Sigmoid colon (tissue), 7 donors: ENCODE measurements around the gene WIPF3. TPM values are rescaled to one million over a fixed set of nuclear protein-coding genes. Genes with fewer than 3 reads are reported as not detected.

ENCODE experiments used
- DNase-seq: peaks from one replicate; pipeline ENCODE4 v3.0.0-alpha.2; 2019
- H3K27ac ChIP-seq, 4 donors: fragments of 200-600 bp; sonication (generic); one replicate each; pipeline ENCODE4 v1.5.1; 2016 to 2019; ENCODE audit warnings: mild to moderate bottlenecking in 1 of 4
- H3K27me3 ChIP-seq, 3 donors: fragments of 200-600 bp; sonication (generic); one replicate each; pipeline ENCODE4 v1.5.1; 2019; ENCODE audit warnings: mild to moderate bottlenecking in 1 of 3
- H3K36me3 ChIP-seq, 4 donors: fragments of 200-600 bp; sonication (generic); one replicate each; pipeline ENCODE4 v1.5.1; 2016 to 2019
- H3K4me1 ChIP-seq, 4 donors: fragments of 200-600 bp; sonication (generic); one replicate each; pipeline ENCODE4 v1.5.1; 2017 to 2019
- H3K4me3 ChIP-seq, 4 donors: fragments of 200-600 bp; sonication (generic); one replicate each; pipeline ENCODE4 v1.5.1; 2017 to 2019; ENCODE audit warnings: mild to moderate bottlenecking in 2 of 4, moderate library complexity in 1 of 4
- H3K9me3 ChIP-seq, 4 donors: fragments of 200-600 bp in 3 of 4; sonication (generic) in 3 of 4; one replicate each; pipeline versions ENCODE4 v1.5.1 to v1.6.1; 2013 to 2019
- EP300 ChIP-seq, 4 donors: sonication (generic); formaldehyde crosslinking; IDR thresholded peaks; one replicate each; pipeline ENCODE4 v1.6.1; 2017; ENCODE audit warnings: antibody characterized with exemption in 4 of 4
- POLR2A ChIP-seq, 2 donors: fragments of 450-650 bp; IDR thresholded peaks; one replicate each; pipeline ENCODE4 v1.6.1; 2016; ENCODE audit warnings: antibody characterized with exemption in 2 of 2, mild to moderate bottlenecking in 2 of 2, moderate library complexity in 2 of 2
- POLR2AphosphoS5 ChIP-seq, 4 donors: sonication (generic); formaldehyde crosslinking; IDR thresholded peaks; one replicate each; pipeline ENCODE4 v1.6.1; 2017; ENCODE audit warnings: antibody characterized with exemption in 4 of 4
- WGBS, 2 donors: extraction: QIAGEN DNeasy Blood & Tissue Kit; methylation state at CpG; one replicate each; pipeline ENCODE4 v1.1.7; 2013; 5-methylcytosine and 5-hydroxymethylcytosine counted together
- intact Hi-C: fragments of 100-400 bp; cut with DNase I; formaldehyde crosslinking; loops from one replicate; pipeline ENCODE4 v1.15.1; 2023
- polyA plus RNA-seq, 3 donors: library from polyadenylated mRNA; stranded (reverse); fragments of 200-250 nt; gene quantifications; one replicate each; pipeline ENCODE4 v1.2.3, GENCODE V29; 2013
- total RNA-seq, 4 donors: library from RNA; depleted of rRNA; stranded (reverse); fragments of >200 nt; gene quantifications; one replicate each; pipeline ENCODE4 v1.1.0, GENCODE V29; 2016
- TF ChIP-seq, protein P1 (sequence below), 4 experiments: fragments of 450-650 bp in 3 of 4; fragments of 200-600 bp in 1 of 4; IDR thresholded peaks; one replicate each; pipeline ENCODE4 v1.5.1; 2016 to 2019; ENCODE audit warnings: antibody characterized with exemption in 4 of 4, mild to moderate bottlenecking in 3 of 4, moderate library complexity in 2 of 4
- donor health status: healthy with polysubstance abuse.
- donor health status: Bipolar disorder and iron deficiency.
- donor health status: healthy.

Gene WIPF3
- total and polyA plus RNA-seq, 7 donors: 0.46 to 4.7 (median 0.71) TPM

DNA sequence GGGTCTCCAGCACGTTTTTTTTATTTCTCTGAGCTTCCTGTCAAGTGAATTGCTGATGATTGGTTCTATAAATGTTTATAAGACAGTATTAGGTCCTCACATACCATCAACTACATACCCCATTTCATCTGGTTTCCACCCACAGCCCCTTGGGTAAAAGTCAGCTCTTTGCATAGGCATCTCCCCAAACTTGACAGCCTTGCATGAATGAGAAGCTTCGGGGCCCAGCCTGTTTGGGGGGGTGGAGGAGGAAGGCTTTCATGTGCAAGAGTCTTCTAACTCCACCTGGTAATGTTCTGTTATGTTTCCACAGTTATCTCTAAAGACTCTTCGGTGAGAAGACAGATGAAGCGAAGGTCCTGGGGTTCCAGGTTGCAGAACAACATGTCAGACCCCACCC lies 107.9 kb downstream of the WIPF3 start:
- WGBS, 2 donors: 81 to 82% methylated on average over 4 of the region's 4 CpGs

DNA sequence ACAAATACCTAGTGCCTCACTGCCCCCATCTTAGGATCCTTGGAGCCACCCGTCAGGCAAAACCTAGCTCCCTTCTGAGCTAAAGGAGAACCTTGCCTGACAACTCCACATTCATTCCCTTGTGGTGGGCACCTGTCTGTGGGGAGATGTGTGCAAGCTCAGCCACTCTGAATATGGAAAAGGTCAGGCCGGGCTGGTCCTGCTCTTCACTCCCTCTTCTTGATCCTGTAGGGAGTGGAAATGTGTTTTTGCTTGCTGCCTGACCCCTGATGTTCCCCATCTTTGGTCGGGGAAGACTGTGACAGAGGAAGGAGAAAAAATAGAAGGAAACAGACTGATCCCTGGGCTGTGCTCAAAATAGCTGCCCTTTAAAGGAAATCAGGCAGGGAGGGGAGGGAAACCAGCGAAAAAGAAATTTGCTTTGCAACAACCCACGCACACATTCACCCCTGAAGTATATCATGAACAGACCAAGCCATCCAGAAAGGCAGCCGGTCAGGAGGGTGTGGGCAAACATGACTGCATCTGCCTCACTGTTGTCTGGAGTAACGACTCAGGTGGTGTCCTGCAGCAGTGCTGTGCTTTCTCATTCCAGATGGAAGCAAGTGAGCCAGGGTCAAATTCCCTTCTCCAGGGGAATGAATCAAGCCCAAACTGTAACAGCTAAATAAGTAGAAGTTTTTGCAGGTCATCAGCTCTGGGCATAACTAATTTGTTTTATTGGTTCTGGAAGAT lies 109.3 kb downstream of the WIPF3 start:
- no peaks in the 10 kb centered on the region for H3K9me3 ChIP-seq
- H3K27ac ChIP-seq: peak overlapping the region in 3 of 4 donors; percentile 3 to 53 (median 4)
- H3K36me3 ChIP-seq: no peaks in the 10 kb centered on the region
- no peaks in the 10 kb centered on the region for H3K27me3 ChIP-seq
- WGBS, 2 donors: 58 to 73% methylated on average over 7 of the region's 7 CpGs
- TF ChIP-seq, protein P1, sequence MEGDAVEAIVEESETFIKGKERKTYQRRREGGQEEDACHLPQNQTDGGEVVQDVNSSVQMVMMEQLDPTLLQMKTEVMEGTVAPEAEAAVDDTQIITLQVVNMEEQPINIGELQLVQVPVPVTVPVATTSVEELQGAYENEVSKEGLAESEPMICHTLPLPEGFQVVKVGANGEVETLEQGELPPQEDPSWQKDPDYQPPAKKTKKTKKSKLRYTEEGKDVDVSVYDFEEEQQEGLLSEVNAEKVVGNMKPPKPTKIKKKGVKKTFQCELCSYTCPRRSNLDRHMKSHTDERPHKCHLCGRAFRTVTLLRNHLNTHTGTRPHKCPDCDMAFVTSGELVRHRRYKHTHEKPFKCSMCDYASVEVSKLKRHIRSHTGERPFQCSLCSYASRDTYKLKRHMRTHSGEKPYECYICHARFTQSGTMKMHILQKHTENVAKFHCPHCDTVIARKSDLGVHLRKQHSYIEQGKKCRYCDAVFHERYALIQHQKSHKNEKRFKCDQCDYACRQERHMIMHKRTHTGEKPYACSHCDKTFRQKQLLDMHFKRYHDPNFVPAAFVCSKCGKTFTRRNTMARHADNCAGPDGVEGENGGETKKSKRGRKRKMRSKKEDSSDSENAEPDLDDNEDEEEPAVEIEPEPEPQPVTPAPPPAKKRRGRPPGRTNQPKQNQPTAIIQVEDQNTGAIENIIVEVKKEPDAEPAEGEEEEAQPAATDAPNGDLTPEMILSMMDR (IDR thresholded peaks at IDR 0.05): no peak
- TF ChIP-seq EP300 (IDR thresholded peaks at IDR 0.05) (no peak), POLR2A (IDR thresholded peaks at IDR 0.05) (no peak), POLR2AphosphoS5 (IDR thresholded peaks at IDR 0.05) (no peak)
- peaks cover 0 to 15% (median 10%) of the 10 kb centered on the region in 4 donors for H3K4me1 ChIP-seq
- no peak overlapping the region for H3K4me3 ChIP-seq
- no peak for DNase-seq
- intact Hi-C loops: no loop called here

More for the DNA sequence above, 107.9 kb downstream of the WIPF3 start:
- no peak overlapping the region for H3K27ac ChIP-seq
- no peaks in the 10 kb centered on the region for H3K27me3 ChIP-seq
- H3K36me3 ChIP-seq: no peaks in the 10 kb centered on the region
- no peak overlapping the region for H3K4me3 ChIP-seq
- intact Hi-C loops: no loop called here
- TF ChIP-seq POLR2A (IDR thresholded peaks at IDR 0.05) (no peak), POLR2AphosphoS5 (IDR thresholded peaks at IDR 0.05) (no peak), EP300 (IDR thresholded peaks at IDR 0.05) (no peak)
- TF ChIP-seq, protein P1 (IDR thresholded peaks at IDR 0.05): no peak
- peaks cover 0 to 15% (median 10%) of the 10 kb centered on the region in 4 donors for H3K4me1 ChIP-seq
- no peaks in the 10 kb centered on the region for H3K9me3 ChIP-seq
- no peak for DNase-seq

DNA sequence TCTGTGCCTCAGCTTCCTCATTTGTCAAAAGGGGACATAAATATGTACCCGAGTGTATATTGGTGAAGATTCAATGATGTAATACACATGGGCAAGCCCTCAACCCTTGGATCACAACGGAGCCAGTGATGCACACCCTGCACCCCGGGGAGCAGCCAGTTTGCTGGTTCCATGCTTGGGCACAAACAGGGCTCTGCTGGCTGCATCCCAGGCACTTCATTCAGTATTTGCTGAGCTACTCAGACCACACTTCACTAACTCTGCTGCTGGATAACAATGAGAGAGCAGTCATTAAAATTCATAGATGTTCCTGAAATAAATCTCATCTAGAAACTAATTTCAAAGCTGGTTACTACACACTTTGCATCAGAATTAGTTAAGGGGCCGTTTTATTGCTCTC lies 111.3 kb downstream of the WIPF3 start:
- H3K36me3 ChIP-seq: peaks cover 0 to 7% (median 5%) of the 10 kb centered on the region in 4 donors
- no peaks in the 10 kb centered on the region for H3K9me3 ChIP-seq
- TF ChIP-seq EP300 (IDR thresholded peaks at IDR 0.05): no peak
- no peak for TF ChIP-seq POLR2AphosphoS5 (IDR thresholded peaks at IDR 0.05)
- TF ChIP-seq, protein P1 (IDR thresholded peaks at IDR 0.05): no peak
- TF ChIP-seq POLR2A (IDR thresholded peaks at IDR 0.05): no peak
- DNase-seq: no peak
- no peaks in the 10 kb centered on the region for H3K27me3 ChIP-seq
- no peak overlapping the region for H3K27ac ChIP-seq
- WGBS, 2 donors: 82 to 86% methylated on average over 4 of the region's 4 CpGs
- intact Hi-C loops: no loop called here
- no peak overlapping the region for H3K4me3 ChIP-seq
- peaks cover 0 to 15% (median 10%) of the 10 kb centered on the region in 4 donors for H3K4me1 ChIP-seq

DNA sequence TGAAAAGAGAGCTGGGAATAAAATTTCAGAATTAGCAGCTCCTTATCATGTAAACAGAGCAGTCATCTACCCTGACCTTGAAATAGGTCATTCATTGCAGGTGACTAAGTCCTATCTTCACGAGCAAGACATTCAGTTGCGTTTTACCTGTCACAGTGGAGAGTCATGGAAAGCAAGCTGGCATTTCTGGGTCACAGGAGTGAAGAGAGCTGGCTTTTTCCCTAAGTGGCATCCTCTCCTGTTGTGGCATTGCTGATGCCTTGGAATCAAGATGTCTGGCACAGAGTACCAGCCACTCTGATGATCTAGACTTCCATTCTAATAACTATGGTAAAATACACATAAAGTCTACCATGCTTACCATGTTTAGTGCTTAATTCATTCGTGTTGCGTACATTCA lies 112.5 kb downstream of the WIPF3 start:
- H3K27me3 ChIP-seq: no peaks in the 10 kb centered on the region
- intact Hi-C loops: no loop called here
- WGBS, 2 donors: 82 to 90% methylated on average over 4 of the region's 4 CpGs
- no peak overlapping the region for H3K4me3 ChIP-seq
- no peak for DNase-seq
- no peak for TF ChIP-seq POLR2AphosphoS5 (IDR thresholded peaks at IDR 0.05)
- peaks cover 0 to 15% (median 10%) of the 10 kb centered on the region in 4 donors for H3K4me1 ChIP-seq
- H3K27ac ChIP-seq: no peak overlapping the region
- no peaks in the 10 kb centered on the region for H3K9me3 ChIP-seq
- peaks cover 0 to 19% (median 16%) of the 10 kb centered on the region in 4 donors for H3K36me3 ChIP-seq

DNA sequence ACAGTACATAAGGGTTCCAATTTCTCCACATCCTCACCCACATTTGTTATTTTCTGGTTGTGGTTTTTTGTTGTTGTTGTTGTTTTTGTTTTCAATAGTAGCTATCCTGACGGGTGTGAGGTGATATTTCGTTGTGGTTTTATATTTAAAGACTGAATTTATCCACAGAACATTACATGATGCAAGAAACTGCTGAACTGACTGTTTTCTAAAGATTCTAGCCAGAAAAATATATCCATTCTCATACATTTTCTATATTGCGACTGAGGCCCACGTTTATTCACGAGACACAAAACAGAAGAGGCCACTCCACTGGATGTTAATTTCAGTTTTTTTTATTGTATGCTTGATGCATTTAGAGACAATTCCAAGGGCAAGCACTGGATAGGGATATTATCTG lies 113.5 kb downstream of the WIPF3 start:
- H3K9me3 ChIP-seq: no peaks in the 10 kb centered on the region
- DNase-seq: no peak
- TF ChIP-seq POLR2AphosphoS5 (IDR thresholded peaks at IDR 0.05): no peak
- TF ChIP-seq EP300 (IDR thresholded peaks at IDR 0.05): no peak
- TF ChIP-seq POLR2A (IDR thresholded peaks at IDR 0.05): no peak
- 89 to 91% methylated on average over 5 of the region's 5 CpGs for WGBS, 2 donors
- intact Hi-C loops: loop anchor here (2.0 to 5.0 kb wide), 3 partner anchors 42 to 282 kb away; no protein-coding TSS in a partner anchor
- H3K36me3 ChIP-seq: peaks cover 0 to 27% (median 19%) of the 10 kb centered on the region in 4 donors
- H3K27ac ChIP-seq: no peak overlapping the region
- no peaks in the 10 kb centered on the region for H3K27me3 ChIP-seq
- no peak overlapping the region for H3K4me3 ChIP-seq
- H3K4me1 ChIP-seq: peaks cover 0 to 15% (median 10%) of the 10 kb centered on the region in 4 donors
